Keratinocyte (primary cell): ENCODE measurements around the gene PGLYRP1. TPM values are rescaled to one million over a fixed set of nuclear protein-coding genes. Genes with fewer than 3 reads are reported as not detected.

ENCODE experiments used
- DNase-seq: peaks from one replicate; pipeline ENCODE4 v3.0.0-alpha.2; 2011; ENCODE audit warnings: low read depth, missing footprints, low spot score
- FAIRE-seq: peaks from 2 replicates; lab custom pipeline; 2011; peaks lifted over from hg19 to GRCh38; lab: Jason Lieb, UNC
- H2AFZ ChIP-seq: 2 replicates; pipeline ENCODE4 v1.6.0; 2012; ENCODE audit warnings: low read length, control low read depth, inconsistent platforms; ENCODE audit not compliant: control insufficient read depth
- H3K27ac ChIP-seq: 2 replicates; pipeline ENCODE4 v1.5.1; 2011; ENCODE audit warnings: low read length; ENCODE audit not compliant: control insufficient read depth, insufficient read depth
- H3K27me3 ChIP-seq: 3 replicates; pipeline ENCODE4 v1.6.0; 2011; ENCODE audit warnings: low read length; ENCODE audit not compliant: control insufficient read depth, insufficient read depth; ENCODE audit errors: extremely low read depth
- H3K36me3 ChIP-seq, 2 experiments: 2 replicates in 1 of 2; 3 replicates in 1 of 2; pipeline ENCODE4 v1.5.1; 2011; ENCODE audit warnings: low read length in 2 of 2, mild to moderate bottlenecking in 1 of 2; ENCODE audit not compliant: control insufficient read depth in 2 of 2, insufficient read depth in 2 of 2; ENCODE audit errors: extremely low read depth in 1 of 2
- H3K4me1 ChIP-seq: 3 replicates; pipeline ENCODE4 v1.5.1; 2011; ENCODE audit warnings: low read length; ENCODE audit not compliant: control insufficient read depth, insufficient read depth; ENCODE audit errors: extremely low read depth
- H3K4me2 ChIP-seq: 3 replicates; pipeline ENCODE4 v1.6.0; 2011; ENCODE audit warnings: low read depth, low read length; ENCODE audit not compliant: control insufficient read depth, insufficient read depth; ENCODE audit errors: extremely low read depth
- H3K4me3 ChIP-seq, 3 experiments: fragments of 200-600 bp in 1 of 3; sonication (generic) in 1 of 3; 2 replicates in 2 of 3; 3 replicates in 1 of 3; pipeline ENCODE4 v1.5.1; 2011 to 2016; ENCODE audit warnings: low read length in 3 of 3, mild to moderate bottlenecking in 3 of 3, control low read depth in 2 of 3, inconsistent platforms in 1 of 3, low read depth in 1 of 3, mixed read lengths in 1 of 3, mixed run types in 1 of 3, moderate library complexity in 1 of 3; ENCODE audit not compliant: control insufficient read depth in 2 of 3, insufficient read depth in 2 of 3; ENCODE audit errors: extremely low read depth in 1 of 3
- H3K79me2 ChIP-seq: 2 replicates; pipeline ENCODE4 v1.6.0; 2012; ENCODE audit warnings: low read length; ENCODE audit not compliant: control insufficient read depth, insufficient read depth
- H3K9ac ChIP-seq: 3 replicates; pipeline ENCODE4 v1.6.0; 2011; ENCODE audit warnings: low read length; ENCODE audit not compliant: control insufficient read depth, insufficient read depth; ENCODE audit errors: extremely low read depth
- H3K9me1 ChIP-seq: 3 replicates; pipeline ENCODE4 v1.6.0; 2011; ENCODE audit warnings: low read length; ENCODE audit not compliant: control insufficient read depth, insufficient read depth; ENCODE audit errors: extremely low read depth
- H3K9me3 ChIP-seq: 2 replicates; pipeline ENCODE4 v1.5.1; 2012; ENCODE audit warnings: low read depth, low read length; ENCODE audit not compliant: control insufficient read depth
- H4K20me1 ChIP-seq: 3 replicates; pipeline ENCODE4 v1.6.0; 2011; ENCODE audit warnings: low read length; ENCODE audit not compliant: control insufficient read depth, insufficient read depth; ENCODE audit errors: extremely low read depth
- EZH2 ChIP-seq: IDR thresholded peaks from one replicate; pipeline ENCODE4 v1.6.1; 2012; ENCODE audit warnings: inconsistent platforms, mild to moderate bottlenecking, low read length, moderate library complexity
- dilution Hi-C: fragments of 300-500 bp; cut with MboI; formaldehyde crosslinking; loops from one replicate; pipeline ENCODE4 v1.7.0; 2020; ENCODE audit warnings: low sequenced_read_pairs; ENCODE audit not compliant: extremely low pct_ligation_motif_present
- polyA plus RNA-seq, 5 experiments: library from polyadenylated mRNA; depleted of rRNA in 3 of 5; stranded (reverse) in 3 of 5; stranded (forward) in 1 of 5; unstranded in 1 of 5; fragments of >200 nt; gene quantifications; 1 replicate in 1 of 5; 2 replicates in 3 of 5; 3 replicates in 1 of 5; pipeline versions ENCODE4 v1.2.1 to v1.2.3, GENCODE V29; 2011 to 2012; ENCODE audit warnings: missing spikeins in 2 of 5, low read depth in 1 of 5, low replicate concordance in 1 of 5
- TF ChIP-seq, protein P1 (sequence below), 3 experiments: IDR thresholded peaks in 1 of 3; conservative IDR thresholded peaks in 1 of 3; optimal IDR thresholded peaks in 1 of 3; 2 replicates in 2 of 3; 3 replicates in 1 of 3; pipeline versions ENCODE3 to v1.5.1; 2011; ENCODE audit warnings: low read length in 3 of 3, mild to moderate bottlenecking in 3 of 3, moderate library complexity in 2 of 3, control low read depth in 1 of 3, inconsistent platforms in 1 of 3; ENCODE audit not compliant: insufficient read depth in 2 of 3; ENCODE audit errors: extremely low read depth in 1 of 3

The PGLYRP1 gene
- polyA plus RNA-seq, 1 donor (not counting 4 experiments of a cell fraction or from before 2014, with no cell fraction given), result not detected

DNA sequence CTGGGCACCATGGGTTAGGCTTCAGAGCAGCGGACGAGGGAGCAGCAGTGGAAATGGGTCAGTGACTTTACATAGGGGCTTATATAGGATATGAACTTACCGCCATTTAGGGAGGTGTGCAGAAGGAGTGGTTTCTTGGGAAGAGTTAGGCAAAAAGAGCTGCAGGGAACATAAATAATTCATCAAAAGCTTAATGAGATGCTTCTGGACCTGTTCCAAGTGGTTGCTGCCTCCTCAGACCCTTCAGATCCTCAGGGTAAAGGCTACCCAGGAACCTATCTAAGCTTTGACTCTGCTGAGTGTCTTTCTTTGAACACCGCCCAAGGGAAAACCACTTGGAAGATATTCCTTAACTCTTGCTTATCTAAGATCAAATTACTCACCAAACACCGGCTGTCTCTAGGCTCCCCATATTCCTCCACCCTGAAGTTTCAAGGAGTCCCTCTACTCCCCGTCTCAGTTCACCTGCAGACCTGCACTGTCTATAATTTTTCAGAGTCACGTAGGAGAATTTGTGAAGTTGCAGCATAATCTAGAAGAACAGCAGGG lies 18.2 kb upstream of the PGLYRP1 start, which contains the start of gene IGFL4:
TSS of gene IGFL4 (minus strand) at position 51 of the 549 bp plus-strand sequence. CDS start at position 11, 40 bp downstream.
- Histone ChIP-seq H4K20me1 (no peaks in the 10 kb centered on the region), H3K4me2 (peak within 1 kb of the TSS; percentile 31), H3K27ac (no peak within 1 kb of the TSS), H3K9ac (no peak within 1 kb of the TSS), H3K79me2 (no peaks in the 10 kb centered on the region), H3K4me3 (no peak within 1 kb of the TSS), H3K4me1 (peaks cover 24% of the 10 kb centered on the region), H3K36me3 (no peaks in the 10 kb centered on the region), H3K9me3 (peaks cover 1% of the 10 kb centered on the region), H3K9me1 (peaks cover 5% of the 10 kb centered on the region), H3K27me3 (peaks cover 72% of the 10 kb centered on the region), H2AFZ (no peak within 1 kb of the TSS)
- no peak for DNase-seq
- FAIRE-seq, result peak; percentile 89
- TF ChIP-seq EZH2, result no peak
- TF ChIP-seq, protein P1, sequence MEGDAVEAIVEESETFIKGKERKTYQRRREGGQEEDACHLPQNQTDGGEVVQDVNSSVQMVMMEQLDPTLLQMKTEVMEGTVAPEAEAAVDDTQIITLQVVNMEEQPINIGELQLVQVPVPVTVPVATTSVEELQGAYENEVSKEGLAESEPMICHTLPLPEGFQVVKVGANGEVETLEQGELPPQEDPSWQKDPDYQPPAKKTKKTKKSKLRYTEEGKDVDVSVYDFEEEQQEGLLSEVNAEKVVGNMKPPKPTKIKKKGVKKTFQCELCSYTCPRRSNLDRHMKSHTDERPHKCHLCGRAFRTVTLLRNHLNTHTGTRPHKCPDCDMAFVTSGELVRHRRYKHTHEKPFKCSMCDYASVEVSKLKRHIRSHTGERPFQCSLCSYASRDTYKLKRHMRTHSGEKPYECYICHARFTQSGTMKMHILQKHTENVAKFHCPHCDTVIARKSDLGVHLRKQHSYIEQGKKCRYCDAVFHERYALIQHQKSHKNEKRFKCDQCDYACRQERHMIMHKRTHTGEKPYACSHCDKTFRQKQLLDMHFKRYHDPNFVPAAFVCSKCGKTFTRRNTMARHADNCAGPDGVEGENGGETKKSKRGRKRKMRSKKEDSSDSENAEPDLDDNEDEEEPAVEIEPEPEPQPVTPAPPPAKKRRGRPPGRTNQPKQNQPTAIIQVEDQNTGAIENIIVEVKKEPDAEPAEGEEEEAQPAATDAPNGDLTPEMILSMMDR (optimal IDR thresholded peaks at IDR 0.05 in 1 of 3, IDR thresholded peaks at IDR 0.05 in 1 of 3, conservative IDR thresholded peaks at IDR 0.05 in 1 of 3; ENCODE audit: extremely low read depth in 1 of 3, insufficient read depth in 2 of 3, low read length in 3 of 3), result no peak
- dilution Hi-C loops, result no loop called here

- Histone ChIP-seq H3K9me3 (peaks cover 1% of the 10 kb centered on the region), H3K36me3 (no peaks in the 10 kb centered on the region), H3K4me2 (no peak overlapping the region), H3K4me1 (peaks cover 24% of the 10 kb centered on the region), H3K79me2 (no peaks in the 10 kb centered on the region), H3K27ac (no peak overlapping the region), H3K27me3 (peaks cover 70% of the 10 kb centered on the region), H4K20me1 (no peaks in the 10 kb centered on the region), H3K4me3 (no peak overlapping the region), H2AFZ (no peak overlapping the region), H3K9ac (no peak overlapping the region), H3K9me1 (peaks cover 5% of the 10 kb centered on the region)
- DNase-seq, result no peak
- no peak for TF ChIP-seq EZH2
- TF ChIP-seq, protein P1 (optimal IDR thresholded peaks at IDR 0.05 in 1 of 3, IDR thresholded peaks at IDR 0.05 in 1 of 3, conservative IDR thresholded peaks at IDR 0.05 in 1 of 3; ENCODE audit: extremely low read depth in 1 of 3, insufficient read depth in 2 of 3, low read length in 3 of 3), result no peak
- dilution Hi-C loops, result no loop called here
- no peak for FAIRE-seq
Observed at GRCh38 chr19:46040125-46040524, 17.3 kb upstream of the PGLYRP1 start.
